ENCODE results near the gene FAM171A1.

Gene FAM171A1

DNA sequence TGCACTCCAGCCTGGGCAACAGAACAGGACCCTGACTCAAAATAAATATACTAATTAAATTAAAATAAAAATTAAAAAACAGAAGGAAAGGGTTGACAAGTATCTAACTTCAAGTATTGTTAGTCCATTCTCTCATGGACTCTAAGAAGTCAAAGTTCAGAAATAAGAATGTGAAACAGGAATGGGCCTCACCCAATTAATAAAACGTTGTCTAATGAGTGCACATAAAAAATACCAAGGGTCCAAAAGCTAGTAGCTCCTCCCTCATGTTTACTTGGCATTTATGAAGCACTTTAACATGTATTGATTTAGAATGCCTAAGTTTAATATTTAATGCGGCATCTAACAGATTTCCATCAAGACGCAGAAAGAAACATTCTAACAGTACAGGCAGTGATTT is 18.9 kb downstream of the FAM171A1 start:
- no peak for TF ChIP-seq CTCF (conservative IDR thresholded peaks at IDR 0.05; ENCODE audit: low read depth, low read length)

GRCh38 chr10:15351099-15351820 is 19.8 kb downstream of the FAM171A1 start:
- Histone ChIP-seq H3K4me2 (no peak overlapping the region), H4K20me1 (ENCODE audit: insufficient read depth) (peaks cover 8% of the 10 kb centered on the region), H3K4me3 (IDR thresholded peaks at IDR 0.05; ENCODE audit: insufficient read depth, low read depth, low read length) (no peak overlapping the region), H3K9ac (no peak overlapping the region), H3K79me2 (ENCODE audit: insufficient read depth, low read depth) (peaks cover 94% of the 10 kb centered on the region), H2AFZ (ENCODE audit: low read depth) (no peak overlapping the region), H3K4me1 (ENCODE audit: low read depth, poor library complexity, severe bottlenecking) (no peaks in the 10 kb centered on the region), H3K27ac (no peak overlapping the region), H3K36me3 (ENCODE audit: insufficient read depth) (no peaks in the 10 kb centered on the region), H3K27me3 (ENCODE audit: insufficient read depth, low read depth) (no peaks in the 10 kb centered on the region)
- no peak for TF ChIP-seq CTCF (conservative IDR thresholded peaks at IDR 0.05; ENCODE audit: low read depth, low read length)

More for the DNA sequence above, 18.9 kb downstream of the FAM171A1 start:
- Histone ChIP-seq H3K27ac (no peak overlapping the region), H3K36me3 (ENCODE audit: insufficient read depth) (no peaks in the 10 kb centered on the region), H3K4me3 (IDR thresholded peaks at IDR 0.05; ENCODE audit: insufficient read depth, low read depth, low read length) (no peak overlapping the region), H2AFZ (ENCODE audit: low read depth) (no peak overlapping the region), H3K4me1 (ENCODE audit: low read depth, poor library complexity, severe bottlenecking) (no peaks in the 10 kb centered on the region), H4K20me1 (ENCODE audit: insufficient read depth) (peaks cover 8% of the 10 kb centered on the region), H3K4me2 (no peak overlapping the region), H3K9ac (no peak overlapping the region), H3K79me2 (ENCODE audit: insufficient read depth, low read depth) (peaks cover 94% of the 10 kb centered on the region), H3K27me3 (ENCODE audit: insufficient read depth, low read depth) (no peaks in the 10 kb centered on the region)

DNA sequence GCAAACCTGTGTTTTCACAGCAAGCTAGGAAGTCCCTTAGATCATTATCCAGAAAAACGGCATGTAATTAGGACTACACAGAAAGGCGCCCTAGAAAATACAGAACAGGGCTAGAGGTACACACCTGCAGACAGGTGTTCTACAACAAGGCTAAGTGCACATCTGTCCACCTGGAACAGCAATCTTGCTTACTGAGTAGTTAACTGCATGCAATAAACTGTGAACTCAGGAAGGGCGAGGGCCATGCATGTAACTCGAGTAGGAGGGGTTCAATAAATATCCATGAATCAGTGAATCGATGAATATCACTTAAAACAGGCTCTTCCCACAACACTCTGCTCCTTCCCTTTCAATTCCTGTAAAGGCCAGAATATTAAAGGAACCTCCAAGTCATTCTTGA is 22.0 kb downstream of the FAM171A1 start:
- peaks cover 7% of the 10 kb centered on the region for H3K4me1 ChIP-seq (ENCODE audit: low read depth, poor library complexity, severe bottlenecking)
- TF ChIP-seq CTCF (conservative IDR thresholded peaks at IDR 0.05; ENCODE audit: low read depth, low read length), result no peak
- no peaks in the 10 kb centered on the region for H3K27me3 ChIP-seq (ENCODE audit: insufficient read depth, low read depth)
- H3K27ac ChIP-seq, result no peak overlapping the region
- peaks cover 12% of the 10 kb centered on the region for H4K20me1 ChIP-seq (ENCODE audit: insufficient read depth)
- no peak overlapping the region for H2AFZ ChIP-seq (ENCODE audit: low read depth)
- H3K36me3 ChIP-seq (ENCODE audit: insufficient read depth), result no peaks in the 10 kb centered on the region
- no peak overlapping the region for H3K4me3 ChIP-seq (IDR thresholded peaks at IDR 0.05; ENCODE audit: insufficient read depth, low read depth, low read length)
- H3K4me2 ChIP-seq, result no peak overlapping the region
- peaks cover 97% of the 10 kb centered on the region for H3K79me2 ChIP-seq (ENCODE audit: insufficient read depth, low read depth)
- H3K9ac ChIP-seq, result no peak overlapping the region

DNA sequence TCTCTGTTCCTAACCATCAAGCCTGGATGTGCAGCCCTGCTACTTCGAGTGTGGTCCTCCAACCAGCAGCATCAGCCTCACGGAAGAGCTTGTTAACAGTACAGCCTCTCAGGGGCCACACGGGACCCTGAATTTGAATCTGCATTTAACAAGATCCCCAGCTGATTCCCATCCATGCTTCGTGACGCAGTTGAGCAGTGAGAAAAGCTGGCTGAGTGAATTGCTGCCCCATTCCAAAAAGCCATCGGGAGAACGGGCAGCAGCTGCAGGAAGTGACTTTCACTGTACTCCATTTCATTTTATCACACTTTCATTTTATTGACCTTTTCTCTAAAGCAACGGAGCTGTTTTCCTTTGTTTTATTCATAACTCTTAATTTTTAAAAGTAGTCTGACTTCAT is 22.5 kb downstream of the FAM171A1 start:
- Histone ChIP-seq H3K27me3 (ENCODE audit: insufficient read depth, low read depth) (no peaks in the 10 kb centered on the region), H3K4me3 (IDR thresholded peaks at IDR 0.05; ENCODE audit: insufficient read depth, low read depth, low read length) (no peak overlapping the region), H2AFZ (ENCODE audit: low read depth) (no peak overlapping the region), H3K79me2 (ENCODE audit: insufficient read depth, low read depth) (peaks cover 97% of the 10 kb centered on the region), H3K36me3 (ENCODE audit: insufficient read depth) (no peaks in the 10 kb centered on the region), H3K27ac (no peak overlapping the region), H3K4me1 (ENCODE audit: low read depth, poor library complexity, severe bottlenecking) (peaks cover 7% of the 10 kb centered on the region), H3K9ac (no peak overlapping the region), H3K4me2 (no peak overlapping the region), H4K20me1 (ENCODE audit: insufficient read depth) (peaks cover 8% of the 10 kb centered on the region)
- no peak for TF ChIP-seq CTCF (conservative IDR thresholded peaks at IDR 0.05; ENCODE audit: low read depth, low read length)

Measured in KMS-11 (cell line).